DND-41 (cell line): ENCODE results near the gene RASL10A.

Source experiments
- ATAC-seq: fragments of 200-7000 bp; cut with Tn5 transposase; 3 replicates; pipeline ENCODE4 v1.9.1; 2021; ENCODE audit warnings: low read depth; ENCODE audit not compliant: insufficient read depth
- DNase-seq: peaks from one replicate; pipeline ENCODE4 v3.0.0-alpha.2; 2020
- H2AFZ ChIP-seq: 2 replicates; pipeline ENCODE4 v1.6.0; 2012; ENCODE audit warnings: low read depth, low read length
- H3K27ac ChIP-seq: 2 replicates; pipeline ENCODE4 v1.5.1; 2012; ENCODE audit warnings: low read length, inconsistent platforms
- H3K27me3 ChIP-seq: fragments of 200-600 bp; sonication (generic); 2 replicates; pipeline ENCODE4 v1.6.0; 2012; ENCODE audit warnings: low read length, mild to moderate bottlenecking, inconsistent platforms; ENCODE audit not compliant: insufficient read depth, poor library complexity
- H3K36me3 ChIP-seq: 2 replicates; pipeline ENCODE4 v1.5.1; 2012; ENCODE audit warnings: low read length, inconsistent platforms; ENCODE audit not compliant: insufficient read depth
- H3K4me1 ChIP-seq: 2 replicates; pipeline ENCODE4 v1.5.1; 2012; ENCODE audit warnings: mild to moderate bottlenecking, low read length; ENCODE audit not compliant: insufficient read depth
- H3K4me2 ChIP-seq: 2 replicates; pipeline ENCODE4 v1.6.0; 2012; ENCODE audit warnings: mild to moderate bottlenecking, moderate library complexity, low read length, inconsistent platforms; ENCODE audit not compliant: insufficient read depth
- H3K4me3 ChIP-seq, 2 experiments: fragments of 200-600 bp in 1 of 2; shearing (Covaris generic) in 1 of 2; 2 replicates each; pipeline ENCODE4 v1.5.1; 2012 to 2016; ENCODE audit warnings: inconsistent platforms in 2 of 2, low read length in 2 of 2, mild to moderate bottlenecking in 2 of 2, low read depth in 1 of 2, moderate library complexity in 1 of 2
- H3K79me2 ChIP-seq: 2 replicates; pipeline ENCODE4 v1.6.0; 2012; ENCODE audit warnings: low read length, inconsistent platforms; ENCODE audit not compliant: insufficient read depth
- H3K9ac ChIP-seq: 2 replicates; pipeline ENCODE4 v1.6.0; 2012; ENCODE audit warnings: low read depth, mild to moderate bottlenecking, inconsistent platforms, low read length, moderate library complexity
- H3K9me3 ChIP-seq: 2 replicates; pipeline ENCODE4 v1.5.1; 2012; ENCODE audit warnings: low read length, moderate library complexity, mild to moderate bottlenecking, inconsistent platforms; ENCODE audit not compliant: insufficient read depth, severe bottlenecking
- H4K20me1 ChIP-seq: 2 replicates; pipeline ENCODE4 v1.6.0; 2012; ENCODE audit warnings: low read length; ENCODE audit not compliant: insufficient read depth
- EZH2 ChIP-seq: IDR thresholded peaks from 3 replicates; pipeline ENCODE4 v1.6.1; 2012; ENCODE audit warnings: borderline replicate concordance, low read depth, mild to moderate bottlenecking, moderate library complexity, low read length, inconsistent platforms; ENCODE audit not compliant: severe bottlenecking
- TF ChIP-seq, protein P1 (sequence below): IDR thresholded peaks from 2 replicates; pipeline ENCODE4 v1.5.1; 2012; ENCODE audit warnings: borderline replicate concordance, low read length, moderate library complexity, mild to moderate bottlenecking; ENCODE audit not compliant: poor library complexity, severe bottlenecking; ENCODE audit errors: extremely low read depth

The RASL10A gene

GRCh38 chr22:29326481-29326880, 11.0 kb upstream of the RASL10A start:
- no peak overlapping the region for H3K4me3 ChIP-seq
- H3K4me1 ChIP-seq = no peaks in the 10 kb centered on the region
- TF ChIP-seq, protein P1, sequence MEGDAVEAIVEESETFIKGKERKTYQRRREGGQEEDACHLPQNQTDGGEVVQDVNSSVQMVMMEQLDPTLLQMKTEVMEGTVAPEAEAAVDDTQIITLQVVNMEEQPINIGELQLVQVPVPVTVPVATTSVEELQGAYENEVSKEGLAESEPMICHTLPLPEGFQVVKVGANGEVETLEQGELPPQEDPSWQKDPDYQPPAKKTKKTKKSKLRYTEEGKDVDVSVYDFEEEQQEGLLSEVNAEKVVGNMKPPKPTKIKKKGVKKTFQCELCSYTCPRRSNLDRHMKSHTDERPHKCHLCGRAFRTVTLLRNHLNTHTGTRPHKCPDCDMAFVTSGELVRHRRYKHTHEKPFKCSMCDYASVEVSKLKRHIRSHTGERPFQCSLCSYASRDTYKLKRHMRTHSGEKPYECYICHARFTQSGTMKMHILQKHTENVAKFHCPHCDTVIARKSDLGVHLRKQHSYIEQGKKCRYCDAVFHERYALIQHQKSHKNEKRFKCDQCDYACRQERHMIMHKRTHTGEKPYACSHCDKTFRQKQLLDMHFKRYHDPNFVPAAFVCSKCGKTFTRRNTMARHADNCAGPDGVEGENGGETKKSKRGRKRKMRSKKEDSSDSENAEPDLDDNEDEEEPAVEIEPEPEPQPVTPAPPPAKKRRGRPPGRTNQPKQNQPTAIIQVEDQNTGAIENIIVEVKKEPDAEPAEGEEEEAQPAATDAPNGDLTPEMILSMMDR = no peak
- no peak for TF ChIP-seq EZH2
- ATAC-seq = 0 out of 3 replicates have a peak, but pooled peaks have one; percentile 10
- no peak overlapping the region for H3K4me2 ChIP-seq
- peaks cover 55% of the 10 kb centered on the region for H3K36me3 ChIP-seq
- no peak overlapping the region for H3K9ac ChIP-seq
- no peak overlapping the region for H2AFZ ChIP-seq
- H4K20me1 ChIP-seq = 0 out of 2 replicates have a peak, but pooled peaks cover 4% of the 10 kb centered on the region
- no peaks in the 10 kb centered on the region for H3K79me2 ChIP-seq
- H3K27me3 ChIP-seq = no peaks in the 10 kb centered on the region
- no peaks in the 10 kb centered on the region for H3K9me3 ChIP-seq
- DNase-seq = no peak
- no peak overlapping the region for H3K27ac ChIP-seq

GRCh38 chr22:29325785-29326315, 10.4 kb upstream of the RASL10A start:
- ATAC-seq = no peak

DNA sequence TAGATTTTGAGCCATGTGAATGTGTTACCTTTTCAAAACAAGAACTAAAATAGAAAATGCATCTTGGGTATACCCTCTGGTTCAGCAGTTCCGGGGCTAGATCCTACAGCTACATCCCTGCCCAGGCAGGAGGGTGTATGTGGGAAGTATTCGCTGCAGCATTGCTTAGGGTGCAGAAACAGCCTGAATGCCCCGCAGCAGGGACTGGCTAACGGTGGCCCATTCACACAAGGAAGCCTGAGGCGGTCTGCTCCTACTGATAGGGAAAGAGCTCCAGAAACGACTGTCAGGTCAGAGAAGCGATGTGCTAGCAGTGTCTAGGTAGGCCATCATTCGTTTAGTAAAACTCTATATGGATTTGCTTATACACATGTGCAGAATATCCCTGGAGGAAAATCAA, 9.9 kb upstream of the RASL10A start:
- no peaks in the 10 kb centered on the region for H3K79me2 ChIP-seq
- no peaks in the 10 kb centered on the region for H3K4me1 ChIP-seq
- no peaks in the 10 kb centered on the region for H3K27me3 ChIP-seq
- DNase-seq = no peak
- TF ChIP-seq, protein P1 = no peak
- TF ChIP-seq EZH2 = no peak
- H3K4me2 ChIP-seq = no peak overlapping the region
- H3K9ac ChIP-seq = no peak overlapping the region
- no peak overlapping the region for H3K27ac ChIP-seq
- no peaks in the 10 kb centered on the region for H3K9me3 ChIP-seq
- 0 out of 2 replicates have a peak, but pooled peaks cover 4% of the 10 kb centered on the region for H4K20me1 ChIP-seq
- H3K36me3 ChIP-seq = peaks cover 43% of the 10 kb centered on the region
- H3K4me3 ChIP-seq = no peak overlapping the region
- no peak overlapping the region for H2AFZ ChIP-seq
- ATAC-seq = no peak

More at GRCh38 chr22:29325785-29326315, 10.4 kb upstream of the RASL10A start:
- Histone ChIP-seq H3K27ac (no peak overlapping the region), H3K36me3 (peaks cover 48% of the 10 kb centered on the region), H3K79me2 (no peaks in the 10 kb centered on the region), H3K27me3 (no peaks in the 10 kb centered on the region), H4K20me1 (0 out of 2 replicates have a peak, but pooled peaks cover 4% of the 10 kb centered on the region), H3K4me2 (no peak overlapping the region), H3K9ac (no peak overlapping the region), H3K4me1 (no peaks in the 10 kb centered on the region), H3K9me3 (no peaks in the 10 kb centered on the region), H2AFZ (no peak overlapping the region), H3K4me3 (no peak overlapping the region)
- no peak for DNase-seq
- TF ChIP-seq EZH2 = no peak
- TF ChIP-seq, protein P1 = no peak
